Stimulated activated CD8-positive, alpha-beta memory T cell treated with anti-CD3 and anti-CD28 coated beads, Interleukin-15, amount 100 ng/mL, for 24 hours (primary cell): Measurements from ENCODE around the gene ZNF800.
A peak's percentile ranks its signal among the peaks of the same experiment; 100 is the strongest.

ENCODE experiments used
- DNase-seq: peaks from one replicate; pipeline ENCODE4 v3.0.0-alpha.2; 2020; ENCODE audit warnings: low read depth

ZNF800 gene

GRCh38 chr7:127347567-127348246 lies 44.8 kb downstream of the ZNF800 start:
- DNase-seq, result peak; percentile 56

GRCh38 chr7:127346575-127347256 lies 45.8 kb downstream of the ZNF800 start:
- DNase-seq, result no peak

DNA sequence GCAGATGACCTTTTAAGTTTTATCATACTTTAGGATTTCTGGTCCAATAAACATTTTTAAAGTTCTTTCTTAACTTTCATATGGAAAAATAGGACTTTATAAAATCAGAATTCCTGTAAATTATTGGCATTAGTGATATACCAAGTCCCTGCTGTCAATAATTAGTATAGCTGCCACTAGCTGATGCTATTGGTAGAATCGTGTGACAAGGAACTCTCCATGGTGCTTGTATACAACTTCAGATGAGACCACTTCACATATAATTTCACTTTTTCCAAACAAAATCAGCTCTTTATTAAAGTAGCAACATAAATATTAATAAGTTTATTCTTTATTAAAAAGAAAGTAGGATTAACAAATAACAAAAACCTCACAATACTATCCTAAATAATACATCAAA lies 49.9 kb downstream of the ZNF800 start:
- no peak for DNase-seq

DNA sequence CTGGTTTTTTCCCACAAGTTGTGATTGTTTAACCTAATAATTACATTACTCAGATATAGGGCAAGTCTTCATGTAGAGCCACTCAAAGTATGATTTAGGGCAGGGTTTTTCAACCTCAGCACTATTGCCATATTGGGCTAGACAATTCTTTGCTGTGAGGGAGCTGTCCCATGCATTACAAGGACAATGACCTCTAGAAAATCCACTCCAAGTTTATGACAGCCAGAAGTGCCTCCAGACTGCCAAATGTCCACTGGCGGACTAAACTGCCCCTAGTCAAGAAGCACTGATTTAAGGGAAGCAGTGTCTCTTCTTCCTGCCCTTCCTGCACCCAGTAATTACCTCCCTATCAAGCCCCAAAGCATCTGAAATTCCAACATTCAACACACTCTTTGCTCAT lies 54.4 kb downstream of the ZNF800 start:
- no peak for DNase-seq

- no peak for DNase-seq
Measured at GRCh38 chr7:127337581-127337980, 54.9 kb downstream of the ZNF800 start.

DNA sequence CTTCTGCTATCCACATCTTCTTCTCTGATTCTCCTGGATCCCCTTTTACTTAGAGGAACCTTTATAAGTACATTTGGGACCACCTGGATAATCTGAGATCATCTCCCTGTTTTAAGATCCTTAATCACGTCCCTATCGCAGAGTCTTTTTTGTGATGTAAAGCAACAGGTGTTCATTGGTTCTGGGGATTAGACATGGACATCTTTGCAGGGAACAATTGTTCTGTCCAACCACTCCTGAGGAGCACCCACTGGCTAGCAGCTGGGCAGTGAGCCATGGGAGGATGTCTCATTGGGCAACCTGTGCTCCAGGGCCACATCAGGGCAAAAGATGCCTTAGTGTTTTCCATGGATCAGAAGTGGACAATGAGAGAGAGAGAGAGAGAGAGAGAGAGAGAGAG lies 56.0 kb downstream of the ZNF800 start:
- no peak for DNase-seq

DNA sequence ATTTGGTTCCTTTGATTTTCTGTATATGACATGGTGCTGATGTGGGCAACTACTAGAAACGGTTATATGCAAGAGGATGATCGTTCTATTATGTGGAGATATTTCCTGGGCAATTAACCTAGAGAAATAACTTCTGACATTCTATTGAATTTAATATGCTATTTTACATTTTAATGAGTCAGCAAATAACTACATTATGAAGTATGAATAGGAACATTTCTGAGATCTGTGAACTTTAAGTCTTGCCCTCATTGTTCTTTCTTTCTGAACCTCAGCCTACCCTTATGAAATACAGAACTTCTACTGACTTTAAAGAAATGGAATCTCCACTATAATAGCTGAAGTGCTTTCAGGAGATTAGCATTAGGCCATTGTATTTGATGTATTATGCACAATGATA lies 59.6 kb downstream of the ZNF800 start:
- DNase-seq, result no peak

DNA sequence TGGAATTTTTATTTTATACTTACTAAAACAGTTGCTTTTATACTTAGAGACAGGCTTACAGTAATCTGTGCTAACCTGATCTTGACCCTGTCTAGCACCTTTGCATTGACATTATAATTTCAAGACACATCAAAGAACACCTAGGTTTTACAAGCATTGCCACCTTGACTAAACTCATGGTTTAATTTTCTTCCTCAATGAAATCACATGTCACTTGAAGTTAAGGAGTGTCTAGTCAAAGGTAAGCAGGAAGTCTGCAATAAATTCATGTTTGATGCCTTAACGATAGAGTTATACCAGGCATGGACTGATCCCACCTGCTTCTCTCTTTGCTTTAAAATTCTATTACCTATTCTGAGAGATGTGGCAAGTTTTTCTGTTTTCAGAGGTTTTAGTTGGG lies 62.4 kb downstream of the ZNF800 start:
- no peak for DNase-seq

DNA sequence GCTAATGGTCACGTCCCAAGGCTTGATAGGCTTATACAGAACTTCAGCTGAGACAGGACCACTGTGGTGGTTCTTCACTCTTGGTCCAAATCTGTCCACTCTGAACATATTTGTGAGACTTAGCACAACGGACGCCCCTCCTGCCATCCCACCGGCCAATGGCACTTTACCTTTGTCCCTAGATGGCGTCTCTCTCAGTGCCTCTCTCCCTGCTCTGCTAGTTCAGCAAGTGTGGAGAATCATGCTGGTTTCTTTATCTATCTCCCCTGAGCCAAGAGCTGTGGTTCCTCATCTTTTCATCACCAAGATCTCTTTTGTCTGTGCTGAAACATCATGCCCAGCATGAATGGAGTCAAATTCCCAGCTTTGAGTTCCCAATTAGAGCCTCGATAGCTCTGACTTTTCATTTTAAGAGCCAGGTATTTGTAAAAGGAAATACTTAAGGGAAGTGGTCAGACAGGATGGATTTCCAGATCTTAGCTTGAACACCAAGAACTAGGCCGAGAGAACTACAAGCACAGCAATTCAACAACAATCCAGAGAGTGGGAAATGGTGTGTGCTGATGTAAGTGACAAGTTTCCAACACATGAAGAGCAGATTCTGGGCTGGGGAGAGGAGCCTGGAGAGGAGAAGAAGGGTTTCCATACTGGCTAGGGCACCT lies 69.5 kb downstream of the ZNF800 start:
- no peak for DNase-seq

DNA sequence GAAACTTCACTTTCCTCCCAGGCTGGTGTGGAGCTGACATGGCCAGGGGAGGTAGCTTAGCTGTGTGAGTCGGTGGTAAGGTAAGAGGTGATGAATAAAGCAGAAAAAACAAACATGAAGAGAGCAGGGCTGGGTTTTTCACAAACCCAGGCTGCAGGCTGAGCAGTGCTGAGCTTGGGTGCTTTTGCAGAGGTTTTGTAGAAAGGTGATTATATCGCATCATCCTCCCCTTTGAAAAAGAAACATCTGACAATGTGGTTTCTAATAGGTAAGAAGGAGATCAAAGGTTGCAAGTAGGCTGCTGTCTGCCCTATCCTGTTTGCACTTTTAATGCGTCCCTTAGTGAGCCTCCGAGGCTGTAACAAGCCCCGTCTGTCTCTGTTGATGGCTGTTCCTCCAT lies 70.2 kb downstream of the ZNF800 start:
- DNase-seq, result no peak

DNA sequence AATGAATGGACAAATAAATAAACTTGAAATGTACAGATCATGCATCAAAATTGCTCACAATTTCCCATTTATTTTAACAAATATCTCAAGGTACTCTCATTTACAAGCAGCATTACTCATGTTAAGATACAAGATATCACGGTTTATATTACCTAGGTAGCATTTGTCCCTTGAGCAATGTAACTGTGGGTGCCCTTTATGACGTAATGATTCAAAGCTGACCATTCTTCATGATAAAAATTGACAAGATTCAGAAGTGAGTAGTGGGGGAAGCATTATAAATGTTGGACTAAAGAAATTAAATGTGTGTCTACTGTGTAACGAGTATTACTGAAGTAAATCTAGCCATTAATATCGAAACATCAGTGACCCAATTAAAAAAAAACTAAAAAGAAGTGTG lies 71.5 kb downstream of the ZNF800 start:
- no peak for DNase-seq
